Panc1 (cell line): ENCODE data around the gene MGME1. TPM values are rescaled to one million over a fixed set of nuclear protein-coding genes. Genes with fewer than 3 reads are reported as not detected.

Source experiments
- ATAC-seq: fragments of 200-7000 bp; cut with Tn5 transposase; 2 replicates; pipeline ENCODE4 v1.9.1; 2020; ENCODE audit warnings: mild to moderate bottlenecking, moderate library complexity
- BruUV-seq: library from RNA; stranded (reverse); fragments of 400-500 nt; replicated peaks from 2 replicates; lab custom pipeline; 2021; lab: Mats Ljungman, UMichigan
- CTCF ChIA-PET: fragments of 300-600 bp; sonication (Branson Sonifier 250); formaldehyde crosslinking; loops from one replicate; lab custom pipeline; 2022; ENCODE audit warnings: antibody characterized with exemption; lab: Charles Lee
- POLR2A ChIA-PET: fragments of 300-600 bp; sonication (Branson Sonifier 250); formaldehyde crosslinking; loops from one replicate; lab custom pipeline; 2022; ENCODE audit warnings: antibody characterized with exemption; lab: Charles Lee
- DNase-seq: peaks from one replicate; pipeline ENCODE4 v3.0.0-alpha.2; 2010; ENCODE audit warnings: low read depth, low spot score
- H3K27ac ChIP-seq: 2 replicates; pipeline ENCODE4 v1.5.1; 2011; ENCODE audit warnings: mild to moderate bottlenecking, low read length, inconsistent platforms
- H3K27me3 ChIP-seq: fragments of 200-500 bp; sonication (Bioruptor generic); 2 replicates; pipeline ENCODE4 v1.6.0; 2014; ENCODE audit warnings: low read length, inconsistent platforms; ENCODE audit not compliant: control insufficient read depth, insufficient read depth
- H3K36me3 ChIP-seq: fragments of 200-500 bp; sonication (Bioruptor generic); 2 replicates; pipeline ENCODE4 v1.5.1; 2014; ENCODE audit warnings: inconsistent platforms, mild to moderate bottlenecking, low read length, moderate library complexity; ENCODE audit not compliant: control insufficient read depth, insufficient read depth
- H3K4me1 ChIP-seq: 2 replicates; pipeline ENCODE4 v1.5.1; 2011; ENCODE audit warnings: inconsistent platforms, mild to moderate bottlenecking, low read length, moderate library complexity; ENCODE audit not compliant: control insufficient read depth, insufficient read depth
- H3K4me3 ChIP-seq, 2 experiments: 2 replicates each; pipeline ENCODE4 v1.5.1; 2011 to 2012; ENCODE audit warnings: low read depth in 2 of 2, low read length in 2 of 2, mild to moderate bottlenecking in 2 of 2, inconsistent platforms in 1 of 2, moderate library complexity in 1 of 2
- H3K9me3 ChIP-seq: fragments of 200-500 bp; sonication (Bioruptor generic); 2 replicates; pipeline ENCODE4 v1.5.1; 2014; ENCODE audit warnings: low read depth, mild to moderate bottlenecking, inconsistent platforms, low read length, moderate library complexity; ENCODE audit not compliant: control insufficient read depth, insufficient read depth
- CTCF ChIP-seq: fragments of 450-650 bp; IDR thresholded peaks from 2 replicates; pipeline ENCODE4 v1.5.1; 2017; ENCODE audit warnings: mild to moderate bottlenecking
- POLR2AphosphoS5 ChIP-seq: IDR thresholded peaks from 2 replicates; pipeline ENCODE4 v1.6.1; 2012; ENCODE audit warnings: mild to moderate bottlenecking, low read depth, low read length, moderate library complexity
- REST ChIP-seq, 2 experiments: IDR thresholded peaks; 2 replicates each; pipeline ENCODE4 v1.6.1; 2011 to 2012; ENCODE audit warnings: low read depth in 2 of 2, control low read depth in 1 of 2, low read length in 1 of 2, mild to moderate bottlenecking in 1 of 2, moderate library complexity in 1 of 2; ENCODE audit not compliant: insufficient read depth in 1 of 2
- SIN3A ChIP-seq: IDR thresholded peaks from 2 replicates; pipeline ENCODE4 v1.6.1; 2012; ENCODE audit warnings: low read depth, mild to moderate bottlenecking, low read length, moderate library complexity, borderline replicate concordance; ENCODE audit not compliant: insufficient read depth
- TCF7L2 ChIP-seq: IDR thresholded peaks from 2 replicates; pipeline ENCODE4 v1.6.1; 2011; ENCODE audit warnings: mild to moderate bottlenecking, low read depth, low read length, inconsistent platforms
- in situ Hi-C: cut with HindIII; loops from 2 replicates; pipeline ENCODE4 v1.10.0; 2016; ENCODE audit warnings: low sequenced_read_pairs, low pct_unique_long_range_greater_than_20kb
- intact Hi-C: fragments of 100-400 bp; cut with micrococcal nuclease; formaldehyde crosslinking; loops from one replicate; pipeline ENCODE4 v1.10.0; 2022; ENCODE audit not compliant: unreplicated experiment
- total RNA-seq: library from RNA; stranded (reverse); gene quantifications from one replicate; pipeline ENCODE4 v1.2.1, GENCODE V29; 2021; ENCODE audit not compliant: unreplicated experiment

MGME1 gene
- total RNA-seq, 1 experiment from 2014 or later: 27.0 TPM

- Histone ChIP-seq H3K4me3 (no peak overlapping the region), H3K27me3 (no peaks in the 10 kb centered on the region), H3K4me1 (peaks cover 48% of the 10 kb centered on the region), H3K36me3 (peaks cover 33% of the 10 kb centered on the region), H3K9me3 (no peaks in the 10 kb centered on the region), H3K27ac (0 out of 2 replicates have a peak overlapping the region, but pooled peaks have one; percentile 9)
- ATAC-seq (no peak), DNase-seq (no peak)
- ChIA-PET CTCF (no interaction called here), POLR2A (interaction anchor here (0.6 kb wide), 1 partner anchor 499 kb away, joined by 7 read pairs; no protein-coding TSS in a partner anchor)
- intact Hi-C loops: no loop called here
- TF ChIP-seq REST (IDR thresholded peaks at IDR 0.05; ENCODE audit: insufficient read depth in 1 of 2, low read depth in 2 of 2, low read length in 1 of 2) (no peak), CTCF (no peak), POLR2AphosphoS5 (no peak), TCF7L2 (no peak), SIN3A (no peak)
- in situ Hi-C loops: no loop called here
- BruUV-seq: no TSS peak
Observed at GRCh38 chr20:17957505-17958363, 11.1 kb upstream of the MGME1 start.

GRCh38 chr20:17958373-17959256 lies 10.2 kb upstream of the MGME1 start:
- ChIA-PET POLR2A (no interaction called here), CTCF (interaction anchor here (0.6 kb wide), 1 partner anchor 37 kb away, joined by 3 read pairs; no protein-coding TSS in a partner anchor)
- Histone ChIP-seq H3K4me1 (peaks cover 53% of the 10 kb centered on the region), H3K9me3 (no peaks in the 10 kb centered on the region), H3K4me3 (no peak overlapping the region), H3K27me3 (no peaks in the 10 kb centered on the region), H3K36me3 (peaks cover 24% of the 10 kb centered on the region), H3K27ac (peak overlapping the region; percentile 36; the same call in 1 of the 2 replicates)
- ATAC-seq (0 out of 2 replicates have a peak, but pooled peaks have one; percentile 27), DNase-seq (no peak)
- in situ Hi-C loops: no loop called here
- intact Hi-C loops: no loop called here
- BruUV-seq: TSS peak; percentile 0
- TF ChIP-seq TCF7L2 (no peak), CTCF (no peak), SIN3A (no peak), POLR2AphosphoS5 (no peak), REST (IDR thresholded peaks at IDR 0.05; ENCODE audit: insufficient read depth in 1 of 2, low read depth in 2 of 2, low read length in 1 of 2) (no peak)
